Esophagus squamous epithelium (tissue), 4 donors: ENCODE data around the gene RIMBP2.

Experiments
- CTCF ChIP-seq, 6 experiments: fragments of 450-650 bp in 4 of 6; fragments of 200-600 bp in 2 of 6; sonication (generic) in 2 of 6; IDR thresholded peaks; one replicate each; pipeline ENCODE4 v1.5.1; 2016 to 2019; ENCODE audit warnings: antibody characterized with exemption in 6 of 6, mild to moderate bottlenecking in 4 of 6, moderate library complexity in 4 of 6
- POLR2A ChIP-seq, 4 donors: fragments of 450-650 bp; IDR thresholded peaks; one replicate each; pipeline ENCODE4 v1.6.1; 2017; ENCODE audit warnings: antibody characterized with exemption in 4 of 4, mild to moderate bottlenecking in 4 of 4, moderate library complexity in 3 of 4

DNA sequence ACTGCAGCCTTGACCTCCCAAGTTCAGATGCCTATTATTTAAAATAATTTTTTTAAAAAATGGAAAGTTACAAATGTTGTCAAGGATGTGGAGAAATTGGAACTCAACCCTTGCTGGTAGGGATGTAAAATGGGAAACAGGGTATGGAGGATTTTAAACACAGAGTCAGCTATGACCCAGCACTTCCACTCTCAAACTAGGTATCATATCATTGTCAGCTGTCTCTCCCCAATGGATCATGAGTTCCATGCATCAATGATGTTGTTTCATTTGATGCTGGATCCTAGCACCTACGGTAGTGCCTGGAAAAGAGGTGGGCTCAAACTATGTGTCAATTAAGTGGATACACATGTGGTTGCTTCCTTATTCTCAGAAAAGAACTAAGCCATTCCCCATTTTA is 150.9 kb downstream of the RIMBP2 start:
- TF ChIP-seq CTCF (IDR thresholded peaks at IDR 0.05): no peak
- TF ChIP-seq POLR2A (IDR thresholded peaks at IDR 0.05): no peak
